ENCODE data around the gene TNXB.
"Not testable (repeated sequence)": the region's sequence is repeated elsewhere in the genome, so short reads cannot be mapped to it uniquely, and the experiment has no call there.

DNA sequence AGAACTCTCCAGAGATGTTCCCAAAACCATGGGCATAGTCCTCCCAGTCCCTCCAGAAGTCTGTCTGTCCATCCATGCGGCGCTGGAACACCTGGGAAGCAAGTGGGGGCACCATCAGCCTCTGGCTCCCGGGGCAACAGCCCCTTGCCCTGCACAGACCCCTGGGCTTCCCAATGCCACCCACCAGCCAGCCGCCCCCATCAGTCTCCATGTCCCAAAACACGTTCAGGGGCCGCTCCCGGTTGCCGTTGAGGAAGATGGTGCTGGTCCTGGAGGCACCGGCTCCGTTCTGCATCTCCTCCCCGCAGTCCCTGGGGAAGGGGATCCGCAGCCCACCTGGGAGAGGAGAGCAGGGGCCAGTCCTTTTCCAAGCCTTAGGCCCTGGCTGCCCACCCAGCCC is 99.6 kb downstream of the TNXB start:
- TF ChIP-seq, protein P1, sequence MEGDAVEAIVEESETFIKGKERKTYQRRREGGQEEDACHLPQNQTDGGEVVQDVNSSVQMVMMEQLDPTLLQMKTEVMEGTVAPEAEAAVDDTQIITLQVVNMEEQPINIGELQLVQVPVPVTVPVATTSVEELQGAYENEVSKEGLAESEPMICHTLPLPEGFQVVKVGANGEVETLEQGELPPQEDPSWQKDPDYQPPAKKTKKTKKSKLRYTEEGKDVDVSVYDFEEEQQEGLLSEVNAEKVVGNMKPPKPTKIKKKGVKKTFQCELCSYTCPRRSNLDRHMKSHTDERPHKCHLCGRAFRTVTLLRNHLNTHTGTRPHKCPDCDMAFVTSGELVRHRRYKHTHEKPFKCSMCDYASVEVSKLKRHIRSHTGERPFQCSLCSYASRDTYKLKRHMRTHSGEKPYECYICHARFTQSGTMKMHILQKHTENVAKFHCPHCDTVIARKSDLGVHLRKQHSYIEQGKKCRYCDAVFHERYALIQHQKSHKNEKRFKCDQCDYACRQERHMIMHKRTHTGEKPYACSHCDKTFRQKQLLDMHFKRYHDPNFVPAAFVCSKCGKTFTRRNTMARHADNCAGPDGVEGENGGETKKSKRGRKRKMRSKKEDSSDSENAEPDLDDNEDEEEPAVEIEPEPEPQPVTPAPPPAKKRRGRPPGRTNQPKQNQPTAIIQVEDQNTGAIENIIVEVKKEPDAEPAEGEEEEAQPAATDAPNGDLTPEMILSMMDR (IDR thresholded peaks at IDR 0.05), result not testable (repeated sequence)
- not testable (repeated sequence) for TF ChIP-seq POLR2A (IDR thresholded peaks at IDR 0.05)
